Spleen (tissue), 11 donors: Measurements from ENCODE around the gene TUBGCP4. TPM values are rescaled to one million over a fixed set of nuclear protein-coding genes. Genes with fewer than 3 reads are reported as not detected.

Experiments
- DNase-seq: peaks from one replicate; pipeline ENCODE4 v3.0.0-alpha.2; 2020
- H3K27ac ChIP-seq, 8 donors: fragments of 200-600 bp; sonication (generic) in 7 of 8; 1 replicate in 4 of 8; 2 replicates in 4 of 8; pipeline versions ENCODE4 v1.5.0 to v1.8.0; 2016 to 2021; ENCODE audit warnings: inconsistent platforms in 4 of 8, mild to moderate bottlenecking in 4 of 8, moderate library complexity in 1 of 8
- H3K27me3 ChIP-seq, 7 donors: fragments of 200-600 bp; sonication (generic) in 6 of 7; replicated peaks in 1 of 7; 1 replicate in 4 of 7; 2 replicates in 3 of 7; pipeline versions ENCODE4 v1.5.0 to v1.8.0; 2016 to 2021; ENCODE audit warnings: inconsistent platforms in 3 of 7, mild to moderate bottlenecking in 1 of 7
- H3K36me3 ChIP-seq, 6 donors: fragments of 200-600 bp; sonication (generic) in 5 of 6; 1 replicate in 4 of 6; 2 replicates in 2 of 6; pipeline versions ENCODE4 v1.5.0 to v1.8.0; 2016 to 2021; ENCODE audit warnings: inconsistent platforms in 2 of 6
- H3K4me1 ChIP-seq, 6 donors: fragments of 200-600 bp; sonication (generic) in 5 of 6; 1 replicate in 3 of 6; 2 replicates in 3 of 6; pipeline versions ENCODE4 v1.5.0 to v1.8.0; 2016 to 2021; ENCODE audit warnings: inconsistent platforms in 3 of 6
- H3K4me3 ChIP-seq, 8 donors: fragments of 200-600 bp; sonication (generic) in 7 of 8; 1 replicate in 4 of 8; 2 replicates in 4 of 8; pipeline versions ENCODE4 v1.5.0 to v1.8.0; 2016 to 2021; ENCODE audit warnings: inconsistent platforms in 4 of 8, mild to moderate bottlenecking in 4 of 8, moderate library complexity in 2 of 8
- H3K9me3 ChIP-seq, 8 donors: fragments of 200-600 bp; sonication (generic) in 7 of 8; 1 replicate in 4 of 8; 2 replicates in 4 of 8; pipeline versions ENCODE4 v1.5.0 to v1.8.0; 2016 to 2021; ENCODE audit warnings: inconsistent platforms in 4 of 8
- POLR2A ChIP-seq, 3 donors: fragments of 450-650 bp; IDR thresholded peaks; one replicate each; pipeline ENCODE4 v1.5.1; 2017; ENCODE audit warnings: antibody characterized with exemption in 3 of 3, mild to moderate bottlenecking in 1 of 3
- POLR2AphosphoS5 ChIP-seq, 3 donors: sonication (generic); formaldehyde crosslinking; IDR thresholded peaks; one replicate each; pipeline ENCODE4 v1.5.1; 2017; ENCODE audit warnings: antibody characterized with exemption in 3 of 3
- WGBS, 5 donors: extraction: QIAGEN DNeasy Blood & Tissue Kit in 3 of 5; methylation state at CpG; one replicate each; pipeline versions ENCODE4 v1.1.5 to v1.1.7; 2013 to 2018; 5-methylcytosine and 5-hydroxymethylcytosine counted together
- intact Hi-C: fragments of 100-400 bp; cut with DNase I; formaldehyde crosslinking; loops from one replicate; pipeline ENCODE4 v1.15.0; 2023; ENCODE audit warnings: low total_unique reads
- polyA plus RNA-seq, 3 donors: library from polyadenylated mRNA; stranded (reverse); fragments of 200-250 nt; gene quantifications; one replicate each; pipeline ENCODE4 v1.2.1, GENCODE V29; 2013
- total RNA-seq, 7 donors: library from RNA; depleted of rRNA in 3 of 7; stranded (reverse); fragments of >200 nt in 3 of 7; fragmentation: NEBNext Ultra II Directional in 4 of 7; extraction: Animal tissue kit (Norgen Biotek cat#: 25700) in 4 of 7; gene quantifications; one replicate each; pipeline versions ENCODE4 v1.1.0 to v1.2.1, GENCODE V29; 2016 to 2021
- TF ChIP-seq, protein P1 (sequence below), 11 experiments: fragments of 200-600 bp in 7 of 11; fragments of 450-650 bp in 4 of 11; sonication (generic) in 4 of 11; IDR thresholded peaks in 8 of 11; conservative IDR thresholded peaks in 3 of 11; 1 replicate in 7 of 11; 2 replicates in 4 of 11; pipeline versions ENCODE4 v1.4.0 to v1.8.0; 2016 to 2021; ENCODE audit warnings: antibody characterized with exemption in 11 of 11, inconsistent platforms in 4 of 11, mild to moderate bottlenecking in 1 of 11
- donor health status: healthy with polysubstance abuse.
- donor health status: DM: no; HTN: no; CAD: no; lungs with moderate emphysema.
- donor health status: DM: no; HTN: no; CAD: no.
- donor health status: Bipolar disorder and iron deficiency.
- donor health status: healthy.
- donor health status: DM: no; HTN: no; CAD: no.
- donor health status: DM: yes; HTN: yes; CAD: no.

TUBGCP4 gene
- total and polyA plus RNA-seq, 10 donors: 2.5 to 22.1 (median 16.1) TPM

DNA sequence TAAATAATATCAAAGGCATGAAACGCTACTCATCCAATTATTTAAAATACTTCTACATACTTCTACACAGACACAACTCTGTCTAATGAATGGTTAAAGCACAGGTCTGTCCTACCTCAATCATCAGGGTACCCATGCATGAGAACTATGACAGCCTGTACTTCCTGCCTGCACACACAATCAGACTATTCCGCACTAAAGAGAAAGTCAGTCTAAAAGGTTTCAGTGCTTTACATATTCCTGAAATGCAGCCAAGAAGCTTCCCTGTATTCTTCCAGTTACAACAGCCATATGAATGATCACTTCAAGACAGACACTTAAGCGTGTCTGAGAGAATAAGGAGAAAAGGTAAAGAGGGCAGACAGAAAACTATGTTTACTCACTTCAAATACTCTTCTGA is 58.8 kb downstream of the TUBGCP4 start:
- H3K27ac ChIP-seq: no peak overlapping the region
- WGBS, 5 donors: 56 to 88% (median 79%) methylated on average over 3 of the region's 3 CpGs
- peaks cover 0 to 94% (median 52%) of the 10 kb centered on the region in 6 donors for H3K36me3 ChIP-seq
- no peak overlapping the region for H3K4me3 ChIP-seq
- TF ChIP-seq, protein P1, sequence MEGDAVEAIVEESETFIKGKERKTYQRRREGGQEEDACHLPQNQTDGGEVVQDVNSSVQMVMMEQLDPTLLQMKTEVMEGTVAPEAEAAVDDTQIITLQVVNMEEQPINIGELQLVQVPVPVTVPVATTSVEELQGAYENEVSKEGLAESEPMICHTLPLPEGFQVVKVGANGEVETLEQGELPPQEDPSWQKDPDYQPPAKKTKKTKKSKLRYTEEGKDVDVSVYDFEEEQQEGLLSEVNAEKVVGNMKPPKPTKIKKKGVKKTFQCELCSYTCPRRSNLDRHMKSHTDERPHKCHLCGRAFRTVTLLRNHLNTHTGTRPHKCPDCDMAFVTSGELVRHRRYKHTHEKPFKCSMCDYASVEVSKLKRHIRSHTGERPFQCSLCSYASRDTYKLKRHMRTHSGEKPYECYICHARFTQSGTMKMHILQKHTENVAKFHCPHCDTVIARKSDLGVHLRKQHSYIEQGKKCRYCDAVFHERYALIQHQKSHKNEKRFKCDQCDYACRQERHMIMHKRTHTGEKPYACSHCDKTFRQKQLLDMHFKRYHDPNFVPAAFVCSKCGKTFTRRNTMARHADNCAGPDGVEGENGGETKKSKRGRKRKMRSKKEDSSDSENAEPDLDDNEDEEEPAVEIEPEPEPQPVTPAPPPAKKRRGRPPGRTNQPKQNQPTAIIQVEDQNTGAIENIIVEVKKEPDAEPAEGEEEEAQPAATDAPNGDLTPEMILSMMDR (IDR thresholded peaks at IDR 0.05 in 8 of 11, conservative IDR thresholded peaks at IDR 0.05 in 3 of 11): no peak
- TF ChIP-seq POLR2A (IDR thresholded peaks at IDR 0.05) (no peak), POLR2AphosphoS5 (IDR thresholded peaks at IDR 0.05) (no peak)
- DNase-seq: no peak
- H3K27me3 ChIP-seq: no peaks in the 10 kb centered on the region
- H3K4me1 ChIP-seq: peaks cover 0 to 6% (median 0%) of the 10 kb centered on the region in 6 donors
- H3K9me3 ChIP-seq: no peaks in the 10 kb centered on the region
- intact Hi-C loops: no loop called here

DNA sequence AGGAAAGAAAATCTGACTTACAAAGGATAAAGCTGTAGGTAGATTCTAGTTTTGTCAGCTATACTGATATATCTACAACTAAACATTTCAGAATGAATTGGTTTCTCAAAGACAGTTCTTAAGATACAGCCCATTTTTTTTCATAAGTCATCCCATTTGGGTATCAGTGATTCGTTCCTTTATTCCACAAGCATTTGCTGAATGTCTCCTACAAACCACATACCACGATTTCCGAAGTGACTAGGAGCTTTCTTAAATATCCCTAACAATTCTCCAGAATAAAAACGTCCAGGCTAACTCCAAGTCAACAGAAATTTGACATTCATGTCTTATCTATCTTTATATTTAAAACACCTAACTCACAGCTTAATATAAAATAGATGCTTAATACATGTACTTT is 62.3 kb downstream of the TUBGCP4 start:
- H3K36me3 ChIP-seq: peaks cover 0 to 91% (median 45%) of the 10 kb centered on the region in 6 donors
- no peaks in the 10 kb centered on the region for H3K27me3 ChIP-seq
- whole genome bisulfite sequencing, 5 donors: 89 to 94% (median 92%) methylated on average over 4 of the region's 4 CpGs
- H3K27ac ChIP-seq: no peak overlapping the region
- peaks cover 0 to 6% (median 0%) of the 10 kb centered on the region in 6 donors for H3K4me1 ChIP-seq
- intact Hi-C loops: no loop called here
- no peaks in the 10 kb centered on the region for H3K9me3 ChIP-seq
- TF ChIP-seq POLR2A (IDR thresholded peaks at IDR 0.05) (no peak), POLR2AphosphoS5 (IDR thresholded peaks at IDR 0.05) (no peak)
- TF ChIP-seq, protein P1 (IDR thresholded peaks at IDR 0.05 in 8 of 11, conservative IDR thresholded peaks at IDR 0.05 in 3 of 11): no peak
- no peak overlapping the region for H3K4me3 ChIP-seq
- DNase-seq: no peak

GRCh38 chr15:43433661-43434303 is 62.9 kb downstream of the TUBGCP4 start:
- 86 to 95% (median 88%) methylated on average over 3 of the region's 3 CpGs for WGBS, 5 donors
- no peaks in the 10 kb centered on the region for H3K9me3 ChIP-seq
- intact Hi-C loops: no loop called here
- no peak overlapping the region for H3K4me3 ChIP-seq
- no peak overlapping the region for H3K27ac ChIP-seq
- H3K27me3 ChIP-seq: no peaks in the 10 kb centered on the region
- TF ChIP-seq POLR2A (IDR thresholded peaks at IDR 0.05) (no peak), POLR2AphosphoS5 (IDR thresholded peaks at IDR 0.05) (no peak)
- TF ChIP-seq, protein P1 (IDR thresholded peaks at IDR 0.05 in 8 of 11, conservative IDR thresholded peaks at IDR 0.05 in 3 of 11): no peak
- no peak for DNase-seq
- H3K36me3 ChIP-seq: peaks cover 0 to 94% (median 45%) of the 10 kb centered on the region in 6 donors
- peaks cover 0 to 6% (median 0%) of the 10 kb centered on the region in 6 donors for H3K4me1 ChIP-seq

- Histone ChIP-seq H3K9me3 (no peaks in the 10 kb centered on the region), H3K27me3 (no peaks in the 10 kb centered on the region), H3K27ac (no peak overlapping the region), H3K4me3 (no peak overlapping the region), H3K36me3 (peaks cover 0 to 94% (median 45%) of the 10 kb centered on the region in 6 donors), H3K4me1 (peaks cover 0 to 6% (median 0%) of the 10 kb centered on the region in 6 donors)
- DNase-seq: no peak
- intact Hi-C loops: no loop called here
- TF ChIP-seq, protein P1 (IDR thresholded peaks at IDR 0.05 in 8 of 11, conservative IDR thresholded peaks at IDR 0.05 in 3 of 11): no peak
These were observed 63.5 kb downstream of the TUBGCP4 start for GRCh38 chr15:43434446-43434845.
